Measurements from ENCODE around the gene RBM28.

RBM28 gene

DNA sequence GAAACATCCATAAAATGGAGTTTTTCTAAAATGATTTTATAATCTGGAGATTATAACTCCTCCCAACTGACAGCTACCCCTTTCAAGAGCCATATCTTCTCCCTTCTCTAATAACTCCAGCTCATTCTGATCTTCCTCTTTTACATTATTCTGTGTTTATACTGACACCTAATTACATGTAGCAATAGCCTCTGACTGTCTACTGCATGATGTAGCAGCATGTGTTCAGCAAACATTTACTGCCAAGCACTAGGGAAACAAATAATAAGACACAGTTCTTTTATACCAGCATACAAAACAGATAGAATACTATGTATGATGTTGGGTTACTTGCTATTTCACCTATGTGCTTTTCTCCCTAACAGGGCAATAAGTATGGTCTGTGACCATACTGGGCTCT lies 20.7 kb downstream of the RBM28 start:
- DNase-seq: no peak
- TF ChIP-seq, protein P1, sequence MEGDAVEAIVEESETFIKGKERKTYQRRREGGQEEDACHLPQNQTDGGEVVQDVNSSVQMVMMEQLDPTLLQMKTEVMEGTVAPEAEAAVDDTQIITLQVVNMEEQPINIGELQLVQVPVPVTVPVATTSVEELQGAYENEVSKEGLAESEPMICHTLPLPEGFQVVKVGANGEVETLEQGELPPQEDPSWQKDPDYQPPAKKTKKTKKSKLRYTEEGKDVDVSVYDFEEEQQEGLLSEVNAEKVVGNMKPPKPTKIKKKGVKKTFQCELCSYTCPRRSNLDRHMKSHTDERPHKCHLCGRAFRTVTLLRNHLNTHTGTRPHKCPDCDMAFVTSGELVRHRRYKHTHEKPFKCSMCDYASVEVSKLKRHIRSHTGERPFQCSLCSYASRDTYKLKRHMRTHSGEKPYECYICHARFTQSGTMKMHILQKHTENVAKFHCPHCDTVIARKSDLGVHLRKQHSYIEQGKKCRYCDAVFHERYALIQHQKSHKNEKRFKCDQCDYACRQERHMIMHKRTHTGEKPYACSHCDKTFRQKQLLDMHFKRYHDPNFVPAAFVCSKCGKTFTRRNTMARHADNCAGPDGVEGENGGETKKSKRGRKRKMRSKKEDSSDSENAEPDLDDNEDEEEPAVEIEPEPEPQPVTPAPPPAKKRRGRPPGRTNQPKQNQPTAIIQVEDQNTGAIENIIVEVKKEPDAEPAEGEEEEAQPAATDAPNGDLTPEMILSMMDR (IDR thresholded peaks at IDR 0.05; ENCODE audit: low read depth, low read length): no peak
- Histone ChIP-seq H3K9me3 (no peaks in the 10 kb centered on the region), H3K27me3 (no peaks in the 10 kb centered on the region), H3K36me3 (peaks cover 92% of the 10 kb centered on the region), H3K4me1 (no peaks in the 10 kb centered on the region), H3K4me3 (ENCODE audit: low read depth, low read length) (no peak overlapping the region)

DNA sequence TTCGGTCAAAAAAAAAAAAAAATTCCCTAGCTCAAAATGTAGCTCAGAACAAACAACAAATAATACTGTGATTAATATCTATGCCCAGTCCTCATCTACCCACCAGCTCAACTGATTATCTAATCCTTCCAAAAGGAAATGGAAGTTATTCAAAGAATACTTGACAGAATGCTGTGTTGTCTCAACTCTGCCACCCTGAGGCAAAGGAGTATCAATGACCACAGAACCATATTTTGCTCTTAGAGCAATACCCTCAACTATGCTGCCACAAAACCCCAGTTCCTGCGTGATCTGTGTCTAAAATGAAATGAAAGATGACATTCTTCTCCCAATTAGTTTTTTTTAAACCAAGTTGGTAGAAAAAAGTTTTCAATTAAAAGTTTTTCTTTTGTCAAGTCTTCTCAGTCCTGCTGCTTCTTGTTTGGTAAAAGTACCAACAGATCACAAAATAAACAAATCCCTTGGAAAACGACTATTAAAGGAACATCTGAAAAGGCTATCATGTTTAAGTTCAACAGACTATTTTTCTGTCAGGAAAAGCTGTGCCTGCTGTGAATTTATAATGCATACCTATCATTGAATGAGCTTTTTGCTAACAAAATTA lies 21.6 kb downstream of the RBM28 start:
- Histone ChIP-seq H3K4me1 (no peaks in the 10 kb centered on the region), H3K9me3 (no peaks in the 10 kb centered on the region), H3K4me3 (ENCODE audit: low read depth, low read length) (no peak overlapping the region), H3K36me3 (peaks cover 92% of the 10 kb centered on the region), H3K27me3 (no peaks in the 10 kb centered on the region)
- TF ChIP-seq, protein P1 (IDR thresholded peaks at IDR 0.05; ENCODE audit: low read depth, low read length): peak; percentile 72
- DNase-seq: peak; percentile 28

- TF ChIP-seq, protein P1 (IDR thresholded peaks at IDR 0.05; ENCODE audit: low read depth, low read length): no peak
- no peaks in the 10 kb centered on the region for H3K9me3 ChIP-seq
- H3K36me3 ChIP-seq: peaks cover 94% of the 10 kb centered on the region
- no peak overlapping the region for H3K4me3 ChIP-seq (ENCODE audit: low read depth, low read length)
- no peaks in the 10 kb centered on the region for H3K27me3 ChIP-seq
- no peaks in the 10 kb centered on the region for H3K4me1 ChIP-seq
- DNase-seq: no peak
Observed at GRCh38 chr7:128321044-128321422, 22.7 kb downstream of the RBM28 start.

DNA sequence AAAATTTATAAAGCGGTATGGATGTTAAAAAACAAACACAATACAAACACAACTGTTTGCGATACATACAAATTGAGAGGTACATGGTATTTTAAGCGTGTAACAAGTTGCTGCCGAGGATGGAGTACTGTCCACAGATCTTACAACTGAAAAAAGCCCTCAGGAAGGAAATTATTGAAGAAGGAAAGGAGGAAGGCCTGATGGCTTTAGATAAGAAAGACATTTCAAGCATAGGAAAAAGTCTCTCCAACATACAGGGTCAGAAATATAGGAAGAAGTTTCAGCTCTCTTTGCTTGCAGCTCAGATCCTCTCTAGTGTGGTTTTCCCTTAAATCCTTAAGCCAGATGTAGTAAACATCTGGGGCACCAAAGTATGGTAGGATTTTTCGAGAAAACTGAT lies 25.0 kb downstream of the RBM28 start:
- Histone ChIP-seq H3K9me3 (no peaks in the 10 kb centered on the region), H3K4me1 (no peaks in the 10 kb centered on the region), H3K36me3 (peaks cover 90% of the 10 kb centered on the region), H3K27me3 (no peaks in the 10 kb centered on the region), H3K4me3 (ENCODE audit: low read depth, low read length) (no peak overlapping the region)
- TF ChIP-seq, protein P1 (IDR thresholded peaks at IDR 0.05; ENCODE audit: low read depth, low read length): no peak
- no peak for DNase-seq

DNA sequence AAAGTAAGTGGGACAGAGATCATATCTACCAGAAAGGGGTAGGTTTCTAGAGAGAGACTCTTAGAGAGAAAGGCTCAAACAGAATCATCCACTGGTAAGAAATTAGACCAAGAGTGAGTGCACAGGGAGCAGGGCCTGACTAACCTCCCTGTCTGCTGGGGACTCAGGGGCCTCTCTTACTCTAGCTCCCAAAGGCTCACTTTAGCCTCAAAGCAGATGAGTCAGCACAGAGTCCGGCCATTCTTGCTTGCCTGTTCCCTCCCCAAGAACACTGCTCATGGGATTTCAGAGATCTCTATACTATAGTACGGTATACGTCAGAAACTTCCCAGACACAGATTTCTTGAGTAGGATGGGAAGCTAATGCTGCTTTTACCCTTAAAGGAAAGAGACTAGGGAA lies 32.7 kb downstream of the RBM28 start:
- H3K9me3 ChIP-seq: no peaks in the 10 kb centered on the region
- TF ChIP-seq, protein P1 (IDR thresholded peaks at IDR 0.05; ENCODE audit: low read depth, low read length): no peak
- peaks cover 88% of the 10 kb centered on the region for H3K36me3 ChIP-seq
- no peaks in the 10 kb centered on the region for H3K4me1 ChIP-seq
- DNase-seq: no peak
- H3K4me3 ChIP-seq (ENCODE audit: low read depth, low read length): no peak overlapping the region
- H3K27me3 ChIP-seq: no peaks in the 10 kb centered on the region

GRCh38 chr7:128310499-128310898 lies 33.2 kb downstream of the RBM28 start:
- Histone ChIP-seq H3K9me3 (no peaks in the 10 kb centered on the region), H3K36me3 (peaks cover 88% of the 10 kb centered on the region), H3K4me1 (no peaks in the 10 kb centered on the region), H3K4me3 (ENCODE audit: low read depth, low read length) (no peak overlapping the region), H3K27me3 (no peaks in the 10 kb centered on the region)
- TF ChIP-seq, protein P1 (IDR thresholded peaks at IDR 0.05; ENCODE audit: low read depth, low read length): no peak
- no peak for DNase-seq
